ENCODE results near the gene IL3RA. TPM values are rescaled to one million over a fixed set of nuclear protein-coding genes. Genes with fewer than 3 reads are reported as not detected.
"Not testable (repeated sequence)": the region's sequence is repeated elsewhere in the genome, so short reads cannot be mapped to it uniquely, and the experiment has no call there.

The IL3RA gene
- polyA plus RNA-seq, 4 donors = 10.5 to 15.8 (median 13.1) TPM

DNA sequence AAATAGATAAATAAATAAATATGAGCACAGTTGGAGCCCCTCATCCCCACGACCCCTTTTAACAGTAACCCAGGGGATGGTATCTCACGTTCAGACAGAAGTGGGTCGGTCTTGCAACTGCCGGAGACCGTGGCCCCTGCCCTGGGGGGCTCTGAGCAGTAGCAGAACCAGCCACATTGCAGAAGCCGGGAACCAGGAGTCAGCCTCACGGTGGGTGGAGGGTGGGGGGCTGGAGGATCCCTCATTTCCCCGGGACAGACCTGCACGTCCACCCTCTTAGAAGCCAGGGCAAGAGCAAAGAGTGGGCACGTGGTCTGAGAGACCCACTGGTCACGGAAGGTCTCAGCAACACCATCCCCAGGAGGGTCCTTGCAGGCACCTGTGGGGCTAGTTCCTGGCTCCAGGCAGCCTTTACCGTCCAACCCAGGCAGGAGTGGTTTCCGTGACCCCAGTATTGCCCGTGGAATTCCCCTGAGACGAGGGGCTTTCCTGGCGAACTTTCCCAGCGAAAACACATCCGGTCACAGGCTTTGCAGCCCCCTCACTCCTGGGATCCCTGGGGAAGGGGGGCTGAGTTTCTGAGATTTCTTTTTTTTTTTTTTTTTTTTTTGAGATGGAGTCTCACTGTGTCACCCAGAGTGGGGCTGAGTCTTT, 8.8 kb upstream of the IL3RA start:
- DNase-seq (ENCODE audit: low read depth in 4 of 4, low spot score in 3 of 4) = no peak

DNA sequence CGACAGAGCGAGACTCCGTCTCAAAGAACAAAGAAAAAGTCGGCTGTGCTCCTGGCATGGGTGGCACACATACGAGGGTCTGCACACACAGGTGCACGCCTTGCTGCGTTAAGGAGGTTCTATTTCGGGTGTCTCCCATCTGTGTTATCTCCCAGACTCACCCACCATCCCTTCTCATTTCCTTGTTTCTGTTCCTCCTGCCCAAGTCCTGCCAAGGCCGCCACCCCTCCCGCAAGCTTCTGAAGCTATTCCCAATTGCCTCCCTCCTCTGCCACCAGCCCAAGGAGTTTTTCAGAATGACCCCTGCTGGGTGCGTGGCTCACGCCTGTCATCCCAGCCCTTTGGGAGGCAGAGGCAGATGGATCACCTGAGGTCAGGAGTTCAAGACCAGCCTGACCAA, 6.0 kb upstream of the IL3RA start:
- no peak for DNase-seq (ENCODE audit: low read depth in 4 of 4, low spot score in 3 of 4)

DNA sequence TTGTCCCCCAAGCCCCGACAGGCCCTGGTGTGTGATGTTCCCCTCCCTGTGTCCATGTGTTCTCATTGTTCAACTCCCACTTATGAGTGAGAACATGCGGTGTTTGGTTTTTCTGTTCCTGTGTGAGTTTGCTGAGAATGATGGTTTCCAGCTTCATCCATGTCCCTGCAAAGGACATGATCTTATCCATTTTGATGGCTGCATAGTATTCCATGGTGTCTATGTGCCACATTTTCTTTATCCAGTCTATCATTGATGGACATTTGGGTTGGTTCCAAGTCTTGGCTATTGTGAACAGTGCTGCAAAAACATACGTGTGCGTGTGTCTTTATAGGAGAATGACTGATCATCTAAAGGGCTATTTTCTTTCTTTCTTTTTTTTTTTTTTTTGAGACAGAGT, 4.2 kb upstream of the IL3RA start:
- not testable (repeated sequence) for DNase-seq (ENCODE audit: low read depth in 4 of 4, low spot score in 3 of 4)

DNA sequence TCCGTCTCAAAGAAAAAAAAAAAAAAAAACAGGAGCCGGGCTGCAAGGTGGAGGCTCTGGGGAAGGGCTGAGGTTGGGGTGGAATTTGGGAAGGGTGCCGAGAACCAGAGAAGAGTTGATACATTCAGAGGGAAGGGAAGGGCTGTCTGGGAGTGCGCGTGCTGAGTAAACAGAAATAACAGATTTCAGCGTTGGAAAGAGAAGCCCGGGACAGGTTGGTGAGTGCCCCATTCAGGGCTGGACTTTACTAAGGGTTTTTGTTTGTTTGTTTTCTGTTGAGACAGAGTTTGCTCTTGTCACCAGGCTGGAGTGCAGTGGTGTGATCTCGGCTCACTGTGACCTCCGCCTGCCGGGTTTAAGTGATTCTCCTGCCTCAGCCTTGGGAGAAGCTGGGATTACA, 1.7 kb upstream of the IL3RA start:
- no peak for DNase-seq (ENCODE audit: low read depth in 4 of 4, low spot score in 3 of 4)

DNA sequence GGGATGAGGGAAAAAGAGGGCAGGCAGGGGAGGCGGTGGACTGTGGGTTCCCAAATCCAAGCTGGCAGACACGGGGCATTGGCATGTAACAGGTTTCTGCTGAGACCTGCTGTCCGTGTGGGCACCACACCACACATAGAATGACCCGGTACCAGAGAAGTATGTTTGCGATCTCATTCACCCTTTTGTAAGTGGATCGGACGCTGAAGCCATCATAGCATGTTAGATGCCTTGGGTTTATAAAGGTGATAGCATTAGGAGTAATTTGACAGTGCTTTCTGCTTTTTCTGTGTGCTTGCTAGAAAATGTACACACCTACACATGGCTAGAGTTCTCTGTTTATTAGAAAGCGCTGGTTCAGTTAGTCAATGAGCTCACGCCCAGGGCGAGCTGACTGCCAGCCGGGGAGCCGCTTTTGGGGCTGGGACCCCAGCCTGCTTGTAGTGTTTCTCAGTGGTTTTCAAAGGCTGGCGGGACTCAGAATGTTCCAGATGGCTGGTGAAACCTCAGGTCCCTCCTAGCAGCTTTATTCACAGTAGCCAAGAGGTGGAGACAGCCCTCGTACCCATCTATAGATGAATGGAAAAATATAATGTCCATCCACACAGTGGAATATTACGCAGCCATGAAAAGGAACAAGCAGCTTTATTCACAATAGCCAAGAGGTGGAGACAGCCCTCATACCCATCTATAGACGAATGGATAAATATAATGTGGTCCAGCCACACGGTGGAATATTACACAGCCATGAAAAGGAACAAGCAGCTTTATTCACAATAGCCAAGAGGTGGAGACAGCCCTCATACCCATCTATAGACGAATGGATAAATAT, 579 bp downstream of the IL3RA start:
- DNase-seq (ENCODE audit: low read depth in 4 of 4, low spot score in 3 of 4) = no peak

DNA sequence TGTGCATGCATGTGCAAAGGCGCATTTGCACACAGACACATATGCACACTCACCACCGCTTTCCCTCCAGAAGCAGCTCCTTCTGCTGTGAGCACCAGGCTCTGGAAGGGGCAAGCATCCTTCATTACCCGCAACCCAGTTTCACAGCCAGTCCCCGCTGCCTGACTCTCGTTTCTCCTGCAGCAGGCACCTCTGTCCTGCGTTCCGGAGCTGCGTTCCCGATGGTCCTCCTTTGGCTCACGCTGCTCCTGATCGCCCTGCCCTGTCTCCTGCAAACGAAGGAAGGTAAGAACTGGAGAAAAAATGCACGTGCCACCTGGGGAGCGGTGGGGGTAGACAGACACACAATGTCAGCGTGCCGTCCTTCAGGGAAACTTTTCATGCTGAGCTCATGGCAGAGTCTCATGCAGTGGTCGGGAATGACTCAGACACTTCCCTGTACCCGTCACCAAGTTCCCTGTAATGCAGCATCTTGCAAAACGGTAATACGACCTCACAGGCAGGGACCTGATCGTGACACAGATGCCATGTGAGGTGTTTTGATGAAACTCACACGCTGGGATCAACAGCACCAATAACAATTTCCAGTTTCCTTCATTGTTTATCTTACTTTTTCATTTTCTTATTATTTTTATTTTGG, 5.1 kb downstream of the IL3RA start:
- DNase-seq (ENCODE audit: low read depth in 4 of 4, low spot score in 3 of 4) = no peak

DNA sequence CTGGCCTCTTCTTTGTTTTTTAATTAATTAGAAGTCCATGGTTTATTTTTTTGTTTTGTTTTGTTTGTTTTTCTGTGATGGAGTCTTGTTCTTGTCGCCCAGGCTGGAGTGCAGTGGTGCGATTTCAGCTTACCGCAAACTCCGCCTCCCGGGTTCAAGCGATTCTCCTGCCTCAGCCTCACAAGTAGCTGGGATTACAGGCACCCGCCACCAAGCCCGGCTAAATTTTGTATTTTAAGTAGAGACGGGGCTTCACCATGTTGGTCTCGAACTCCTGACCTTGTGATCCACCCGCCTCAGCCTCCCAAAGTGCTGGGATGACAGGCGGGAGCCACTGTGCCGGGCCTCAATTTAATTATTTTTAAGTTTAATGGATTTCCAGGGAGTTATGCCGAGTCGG, 13.0 kb downstream of the IL3RA start:
- DNase-seq (ENCODE audit: low read depth in 4 of 4, low spot score in 3 of 4) = not testable (repeated sequence)

DNA sequence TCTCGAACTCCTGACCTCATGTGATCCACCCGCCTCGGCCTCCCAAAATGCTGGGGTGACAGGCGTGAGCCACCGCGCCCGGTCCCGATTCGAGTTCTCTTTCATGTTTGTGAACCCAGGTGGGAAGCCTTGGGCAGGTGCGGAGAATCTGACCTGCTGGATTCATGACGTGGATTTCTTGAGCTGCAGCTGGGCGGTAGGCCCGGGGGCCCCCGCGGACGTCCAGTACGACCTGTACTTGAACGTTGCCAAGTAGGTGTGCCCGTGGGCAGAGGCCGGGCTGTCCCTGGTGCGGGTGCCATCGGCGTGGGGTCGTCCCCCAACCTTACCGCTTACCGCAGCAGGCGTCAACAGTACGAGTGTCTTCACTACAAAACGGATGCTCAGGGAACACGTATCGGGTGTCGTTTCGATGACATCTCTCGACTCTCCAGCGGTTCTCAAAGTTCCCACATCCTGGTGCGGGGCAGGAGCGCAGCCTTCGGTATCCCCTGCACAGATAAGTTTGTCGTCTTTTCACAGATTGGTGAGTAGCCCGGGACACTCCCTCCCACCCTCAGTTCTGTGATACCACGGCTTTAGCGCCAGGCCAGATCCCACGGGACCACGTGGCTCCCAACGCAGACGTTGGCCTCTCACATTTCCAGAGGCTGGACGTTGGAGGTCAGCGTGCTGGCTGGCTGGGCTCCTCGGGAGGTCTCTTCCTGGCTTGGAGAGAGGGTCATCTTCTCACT, 15.6 kb downstream of the IL3RA start:
- no peak for DNase-seq (ENCODE audit: low read depth in 4 of 4, low spot score in 3 of 4)

DNA sequence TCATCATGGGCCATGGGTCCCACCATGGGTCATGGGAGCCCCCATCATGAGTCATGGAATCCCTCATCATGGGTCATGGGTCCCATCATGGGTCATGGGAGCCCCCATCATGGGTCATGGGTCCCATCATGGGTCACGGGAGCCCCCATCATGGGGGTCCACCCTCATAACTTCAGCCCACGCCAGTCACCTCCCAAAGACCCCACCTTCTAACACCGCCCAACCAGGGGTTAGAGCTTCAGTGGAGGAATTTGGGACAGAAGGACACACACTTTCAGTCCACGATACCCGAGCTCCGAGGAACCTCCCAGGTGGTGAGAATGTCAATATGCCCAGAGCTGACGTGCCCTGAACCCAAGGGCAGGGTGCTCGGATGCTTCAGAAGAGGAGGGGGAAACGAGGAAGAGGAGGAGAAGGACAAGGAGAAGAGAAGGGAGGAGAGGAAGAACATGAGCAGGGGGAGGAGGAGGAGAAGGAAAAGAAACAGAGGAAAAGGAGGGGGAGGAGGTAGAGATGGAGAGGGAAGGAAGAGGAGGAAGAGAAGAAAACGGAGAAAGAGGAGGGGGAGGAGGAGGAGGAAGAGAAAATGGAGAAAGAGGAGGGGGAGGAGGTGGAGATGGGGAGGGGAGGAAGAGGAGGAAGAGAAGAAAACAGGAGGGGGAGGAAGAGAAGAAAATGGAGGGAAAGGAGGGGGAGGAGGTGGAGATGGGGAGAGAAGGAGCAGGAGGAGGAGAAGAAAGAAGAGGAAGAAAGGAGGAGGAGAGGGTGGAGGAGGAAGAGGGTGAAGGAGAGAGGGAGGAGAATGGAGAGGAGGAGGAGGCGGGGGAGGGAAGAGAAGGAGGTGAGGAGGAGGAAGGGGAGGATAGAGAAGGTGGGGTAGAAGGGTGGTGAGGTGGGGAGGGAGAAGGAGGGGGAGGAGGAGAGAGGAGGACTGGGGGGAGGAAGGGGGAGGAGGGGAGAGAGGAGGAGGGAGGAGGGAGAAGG, 17.7 kb downstream of the IL3RA start:
- no peak for DNase-seq (ENCODE audit: low read depth in 4 of 4, low spot score in 3 of 4)

DNA sequence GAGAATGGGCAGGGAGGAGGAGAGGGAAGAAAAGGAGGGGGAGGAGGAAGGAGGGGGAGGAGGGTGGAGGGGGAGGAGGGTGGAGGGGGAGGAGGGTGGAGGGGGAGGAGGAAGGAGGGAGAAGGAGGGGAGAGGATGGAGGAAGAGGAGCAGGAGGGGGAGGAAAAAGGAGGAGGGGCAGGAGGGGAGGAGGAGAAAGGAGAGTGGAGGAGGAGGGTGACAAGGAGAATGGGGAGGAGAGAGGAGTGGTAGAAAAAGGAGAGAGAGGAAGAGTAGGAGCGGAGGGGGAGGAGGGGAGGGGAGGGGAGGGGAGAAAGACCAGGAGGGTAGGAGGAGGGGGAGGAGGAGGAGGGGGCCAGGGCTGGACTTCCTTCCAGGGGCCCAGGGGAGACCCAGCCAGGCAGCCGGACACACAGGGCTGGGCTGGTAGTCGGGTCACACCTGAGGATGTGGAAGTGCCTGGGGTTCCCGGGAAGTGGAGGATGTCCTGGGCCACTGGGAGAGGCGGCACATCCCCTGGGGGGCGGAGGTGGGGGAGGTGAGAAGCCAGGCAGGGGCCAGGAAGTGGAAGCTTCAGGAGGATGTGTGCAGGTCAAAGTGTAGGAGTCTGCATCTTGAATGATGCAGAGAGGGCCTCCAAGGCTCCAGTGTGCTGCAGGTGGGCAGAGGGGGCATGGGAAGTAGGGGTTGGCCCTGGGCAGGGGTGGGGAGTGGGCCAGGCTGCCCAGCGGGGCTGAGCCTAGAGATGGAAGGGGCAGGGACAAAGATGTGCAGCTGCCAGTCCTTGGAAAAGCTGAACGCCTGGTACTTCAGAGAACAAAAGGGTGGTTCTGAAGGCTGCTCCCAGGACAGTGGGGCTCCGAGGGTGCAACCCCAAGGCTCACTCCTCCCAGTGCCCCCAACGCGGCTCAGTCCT, 18.8 kb downstream of the IL3RA start:
- no peak for DNase-seq (ENCODE audit: low read depth in 4 of 4, low spot score in 3 of 4)

DNA sequence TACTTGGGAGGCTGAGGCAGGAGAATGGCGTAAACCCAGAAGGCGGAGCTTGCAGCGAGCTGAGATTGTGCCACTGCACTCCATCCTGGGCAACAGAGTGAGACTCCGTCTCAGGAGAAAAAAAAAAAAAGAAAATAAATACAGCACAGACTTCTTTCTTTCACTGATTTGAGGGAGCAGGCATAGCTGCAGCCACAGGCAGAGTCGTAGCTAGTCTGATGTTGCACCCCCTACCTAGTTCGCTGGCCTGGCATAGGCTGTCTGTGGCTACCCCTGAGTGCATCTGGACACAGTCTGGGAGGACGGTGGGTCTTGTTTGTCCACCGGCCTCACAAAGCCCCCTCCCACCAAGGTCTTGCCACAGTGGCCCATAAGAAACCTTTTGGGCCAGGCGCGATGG, 21.4 kb downstream of the IL3RA start:
- DNase-seq (ENCODE audit: low read depth in 4 of 4, low spot score in 3 of 4) = no peak

DNA sequence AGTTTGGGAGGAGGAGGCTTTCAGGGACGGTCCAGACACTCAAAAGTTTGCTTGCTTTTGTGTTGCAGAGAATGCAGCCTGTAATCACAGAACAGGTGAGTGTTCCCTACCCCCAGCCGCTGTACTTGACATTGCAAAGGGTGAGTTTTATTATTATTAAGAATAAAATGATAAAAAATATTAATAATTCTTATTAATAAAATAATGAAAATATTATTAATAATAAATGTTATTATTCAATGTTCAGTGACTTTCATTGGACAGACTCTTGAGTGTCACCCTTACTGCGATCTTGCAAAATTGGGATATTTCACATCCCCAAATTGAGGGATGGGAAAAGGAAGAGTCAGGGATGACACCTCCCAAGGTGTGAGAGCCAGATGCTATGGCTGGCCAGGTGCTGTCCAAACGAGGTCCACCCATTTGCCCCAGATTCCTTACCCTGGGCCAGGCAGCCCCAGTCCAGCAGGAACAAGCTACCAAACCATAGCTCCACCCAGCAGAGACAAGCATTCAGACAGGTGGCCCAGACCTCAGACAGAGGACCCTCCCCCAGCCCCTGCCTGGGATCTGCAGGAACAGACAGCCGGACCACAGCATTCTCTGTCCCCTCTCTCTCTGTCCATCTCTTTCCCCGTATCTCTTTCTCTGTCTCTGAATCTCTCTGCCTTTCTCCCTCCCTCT, 22.4 kb downstream of the IL3RA start:
- no peak for DNase-seq (ENCODE audit: low read depth in 4 of 4, low spot score in 3 of 4)

DNA sequence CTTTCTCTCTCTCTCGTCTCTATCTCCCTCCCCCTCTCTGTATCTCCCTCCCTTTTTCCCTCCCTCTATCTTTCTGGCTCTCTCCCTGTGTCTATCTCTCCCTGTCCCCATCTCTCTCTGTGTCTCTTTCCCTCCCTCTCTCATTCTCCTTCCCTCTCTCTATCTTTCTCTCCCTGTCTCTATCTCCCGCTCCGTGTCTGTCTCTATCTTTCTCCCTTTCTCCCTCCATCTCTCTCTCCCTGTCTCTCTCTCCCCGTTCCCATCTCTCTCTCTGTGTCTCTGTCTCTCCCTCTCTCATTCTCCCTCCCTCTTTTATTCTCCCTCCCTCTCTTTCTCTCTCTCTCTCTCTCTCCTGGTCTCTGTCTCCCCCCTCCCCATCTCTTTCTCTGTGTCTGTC, 22.9 kb downstream of the IL3RA start:
- no peak for DNase-seq (ENCODE audit: low read depth in 4 of 4, low spot score in 3 of 4)

DNA sequence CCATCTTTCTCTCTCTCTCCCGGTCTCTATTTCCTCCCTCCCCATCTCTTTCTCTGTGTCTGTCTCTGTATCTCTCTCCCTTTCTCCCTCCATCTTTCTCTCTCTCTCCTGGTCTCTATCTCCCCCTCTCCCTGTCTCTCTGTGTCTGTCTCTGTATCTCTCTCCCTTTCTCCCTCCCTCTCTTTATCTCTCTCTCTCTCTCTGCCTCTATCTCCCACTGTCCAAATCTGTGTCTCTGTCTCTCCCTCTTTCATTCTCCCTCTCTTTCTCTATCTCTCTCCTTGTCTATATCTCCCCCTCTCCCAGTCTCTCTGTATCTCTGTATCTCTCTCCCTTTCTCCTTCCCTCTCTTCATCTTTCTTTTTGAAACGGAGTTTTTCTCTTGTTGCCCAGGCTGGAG, 23.6 kb downstream of the IL3RA start:
- DNase-seq (ENCODE audit: low read depth in 4 of 4, low spot score in 3 of 4) = no peak

DNA sequence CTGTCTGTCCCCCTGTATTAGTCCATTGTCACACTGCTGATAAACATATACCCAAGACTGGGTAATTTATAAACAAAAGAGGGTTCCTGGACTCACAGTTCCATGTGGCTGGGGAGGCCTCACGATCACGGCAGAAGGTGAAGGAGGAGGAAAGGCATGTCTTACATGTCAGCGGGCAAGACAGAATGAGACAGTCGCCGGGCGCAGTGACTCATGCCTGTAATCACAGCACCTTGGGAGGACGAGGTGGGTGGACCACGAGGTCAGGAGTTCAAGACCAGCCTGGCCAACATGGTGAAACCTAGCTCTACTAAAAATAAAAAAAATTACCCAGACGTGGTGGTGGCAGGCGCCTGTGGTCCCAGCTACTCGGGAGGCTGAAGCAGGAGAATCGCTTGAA, 24.7 kb downstream of the IL3RA start:
- DNase-seq (ENCODE audit: low read depth in 4 of 4, low spot score in 3 of 4) = no peak

DNA sequence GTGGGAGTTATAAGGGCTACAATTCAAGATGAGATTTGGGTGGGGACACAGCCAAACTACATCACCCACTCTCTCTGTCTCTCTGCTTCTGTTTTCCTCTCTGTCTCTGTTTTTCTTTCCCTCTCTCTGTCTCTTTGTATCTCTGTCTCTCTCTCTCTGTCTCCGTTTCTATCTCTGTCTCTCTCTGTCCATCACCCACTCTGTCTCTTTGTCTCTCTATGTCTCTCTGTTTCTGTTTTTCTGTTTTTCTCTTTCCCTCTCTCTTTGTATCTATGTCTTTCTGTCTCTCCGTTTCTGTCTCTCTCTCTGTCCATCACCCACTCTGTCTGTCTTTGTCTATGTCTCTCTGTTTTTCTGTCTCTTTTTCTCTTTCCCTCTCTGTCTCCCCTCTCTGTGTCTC, 25.3 kb downstream of the IL3RA start:
- DNase-seq (ENCODE audit: low read depth in 4 of 4, low spot score in 3 of 4) = no peak

DNA sequence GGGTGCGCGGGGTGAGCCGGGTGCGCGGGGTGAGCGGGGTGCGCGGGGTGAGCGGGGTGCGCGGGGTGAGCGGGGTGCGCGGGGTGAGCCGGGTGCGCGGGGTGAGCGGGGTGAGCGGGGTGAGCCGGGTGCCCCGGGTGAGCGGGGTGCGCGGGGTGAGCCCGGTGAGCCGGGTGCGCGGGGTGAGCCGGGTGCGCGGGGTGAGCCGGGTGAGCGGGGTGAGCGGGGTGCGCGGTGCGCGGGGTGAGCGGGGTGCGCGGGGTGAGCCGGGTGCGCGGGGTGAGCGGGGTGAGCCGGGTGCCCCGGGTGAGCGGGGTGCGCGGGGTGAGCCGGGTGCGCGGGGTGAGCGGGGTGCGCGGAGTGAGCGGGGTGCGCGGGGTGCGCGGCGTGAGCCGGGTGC, 29.8 kb downstream of the IL3RA start:
- not testable (repeated sequence) for DNase-seq (ENCODE audit: low read depth in 4 of 4, low spot score in 3 of 4)

DNA sequence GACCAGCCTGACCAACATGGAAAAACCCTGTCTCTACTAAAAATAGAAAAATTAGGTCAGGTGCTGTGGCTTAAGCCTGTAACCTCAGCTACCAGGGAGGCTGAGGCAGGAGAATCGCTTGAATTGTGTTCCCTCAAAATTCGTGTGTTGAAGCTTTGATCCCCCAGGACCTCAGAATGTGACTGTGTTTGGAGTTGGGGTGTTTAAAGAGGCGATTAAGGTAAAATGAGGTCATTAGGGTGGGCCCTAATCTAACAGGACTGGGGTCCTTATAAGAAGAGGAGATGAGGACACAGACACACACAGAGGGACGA, 31.8 kb downstream of the IL3RA start:
- no peak for DNase-seq (ENCODE audit: low read depth in 4 of 4, low spot score in 3 of 4)

Measured in left renal pelvis (tissue), 4 donors.